Panc1 (cell line): ENCODE data around the gene OTC.

Experiments used
- CTCF ChIP-seq: fragments of 450-650 bp; IDR thresholded peaks from 2 replicates; pipeline ENCODE4 v1.5.1; 2017; ENCODE audit warnings: mild to moderate bottlenecking
- POLR2AphosphoS5 ChIP-seq: IDR thresholded peaks from 2 replicates; pipeline ENCODE4 v1.6.1; 2012; ENCODE audit warnings: mild to moderate bottlenecking, low read depth, low read length, moderate library complexity
- REST ChIP-seq, 2 experiments: IDR thresholded peaks; 2 replicates each; pipeline ENCODE4 v1.6.1; 2011 to 2012; ENCODE audit warnings: low read depth in 2 of 2, control low read depth in 1 of 2, low read length in 1 of 2, mild to moderate bottlenecking in 1 of 2, moderate library complexity in 1 of 2; ENCODE audit not compliant: insufficient read depth in 1 of 2
- SIN3A ChIP-seq: IDR thresholded peaks from 2 replicates; pipeline ENCODE4 v1.6.1; 2012; ENCODE audit warnings: low read depth, mild to moderate bottlenecking, low read length, moderate library complexity, borderline replicate concordance; ENCODE audit not compliant: insufficient read depth

DNA sequence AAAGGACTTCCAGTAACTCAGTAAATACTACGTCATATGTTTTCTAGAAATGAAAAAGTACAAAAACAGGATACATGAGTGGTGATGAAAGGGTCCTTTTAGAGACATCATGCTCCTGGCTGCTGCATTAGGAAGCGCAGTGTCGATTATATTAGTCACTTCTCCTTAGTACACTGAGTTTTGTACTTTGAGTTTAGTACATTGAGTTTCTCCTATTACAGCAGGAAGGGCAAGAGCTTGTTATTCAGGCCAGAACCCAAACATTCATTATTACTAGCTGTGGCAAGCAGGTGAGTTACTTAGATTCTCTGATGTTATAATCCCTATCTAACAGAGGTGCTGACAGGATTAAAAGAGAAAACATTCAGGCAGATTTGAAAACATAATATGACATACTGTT, 46.4 kb upstream of the OTC start:
- TF ChIP-seq REST (IDR thresholded peaks at IDR 0.05; ENCODE audit: insufficient read depth in 1 of 2, low read depth in 2 of 2, low read length in 1 of 2): no peak
- no peak for TF ChIP-seq CTCF
- no peak for TF ChIP-seq POLR2AphosphoS5
- no peak for TF ChIP-seq SIN3A
